Smooth muscle cell of the umbilical artery (primary cell): ENCODE measurements around the gene EFR3B. TPM values are rescaled to one million over a fixed set of nuclear protein-coding genes. Genes with fewer than 3 reads are reported as not detected.

Experiments
- total RNA-seq: library from RNA; depleted of rRNA; stranded (reverse); fragments of >200 nt; gene quantifications from 2 replicates; pipeline ENCODE4 v1.2.3, GENCODE V29; 2014

EFR3B gene
- 1.4 and 2.4 TPM in 2 replicates for total RNA-seq

GRCh38 chr2:25041928-25042320 is at the start of gene EFR3B:
Gene EFR3B, plus strand, starts transcription at chr2:25042076. Its CDS starts 237 bp downstream, at chr2:25042313.

GRCh38 chr2:25168256-25169072 is 126.6 kb downstream of the EFR3B start, which contains the start of gene POMC:
Gene POMC, minus strand, starts transcription at chr2:25168580. Its CDS starts 3,808 bp downstream, at chr2:25164772.

Other genes starting within 250 kb of the EFR3B start
- 11.8 and 22.3 TPM in 2 replicates for gene PTRHD1, start 248.7 kb upstream of the EFR3B start, total RNA-seq
- 5.6 and 16.7 TPM in 2 replicates for gene CENPO, start 248.7 kb upstream of the EFR3B start, total RNA-seq
- 13.1 and 36.2 TPM in 2 replicates for gene ADCY3, start 121.8 kb upstream of the EFR3B start, total RNA-seq
- gene DNAJC27, start 70.1 kb upstream of the EFR3B start, total RNA-seq: 4.4 and 7.1 TPM in 2 replicates
- gene POMC, start 126.5 kb downstream of the EFR3B start, total RNA-seq: 1.0 and 1.5 TPM in 2 replicates